Caco-2 (cell line): Measurements from ENCODE around the gene GRIN2A. TPM values are rescaled to one million over a fixed set of nuclear protein-coding genes. Genes with fewer than 3 reads are reported as not detected.

Experiments used
- BruUV-seq: library from RNA; stranded (reverse); fragments of 400-500 nt; replicated peaks from 2 replicates; lab custom pipeline; 2021; lab: Mats Ljungman, UMichigan
- CTCF ChIA-PET: fragments of 300-600 bp; sonication (Branson Sonifier 250); formaldehyde crosslinking; loops from one replicate; lab custom pipeline; 2022; ENCODE audit warnings: antibody characterized with exemption; lab: Charles Lee
- POLR2A ChIA-PET: fragments of 300-600 bp; sonication (Branson Sonifier 250); formaldehyde crosslinking; loops from one replicate; lab custom pipeline; 2022; ENCODE audit warnings: antibody characterized with exemption; lab: Charles Lee
- DNase-seq, 2 experiments: peaks; one replicate each; pipeline versions ENCODE4 v3.0.0 to v3.0.0-alpha.2; 2020 to 2022
- H3K27me3 ChIP-seq: replicated peaks from 2 replicates; pipeline ENCODE4 v1.6.0; 2011; ENCODE audit warnings: low read length; ENCODE audit not compliant: control insufficient read depth, insufficient read depth
- H3K36me3 ChIP-seq: 2 replicates; pipeline ENCODE4 v1.5.1; 2011; ENCODE audit warnings: low read length; ENCODE audit not compliant: control insufficient read depth, insufficient read depth
- H3K4me1 ChIP-seq: fragments of 250-450 bp; sonication (Bioruptor Pico); 2 replicates; pipeline ENCODE4 v1.5.1; 2020; ENCODE audit warnings: mild to moderate bottlenecking
- H3K4me3 ChIP-seq: 2 replicates; pipeline ENCODE4 v1.5.1; 2011; ENCODE audit warnings: low read depth, mild to moderate bottlenecking, control low read depth, low read length
- H3K9me3 ChIP-seq: fragments of 250-450 bp; sonication (Bioruptor Pico); 2 replicates; pipeline ENCODE4 v1.5.1; 2020; ENCODE audit warnings: mild to moderate bottlenecking, moderate library complexity
- H3K27ac Mint-ChIP-seq: one replicate; pipeline ENCODE4 v1.8.0; 2022; ENCODE audit warnings: mixed read lengths; ENCODE audit not compliant: unreplicated experiment
- H3K27me3 Mint-ChIP-seq: one replicate; pipeline ENCODE4 v1.8.0; 2022; ENCODE audit warnings: mixed read lengths; ENCODE audit not compliant: insufficient read depth, unreplicated experiment
- H3K36me3 Mint-ChIP-seq: one replicate; pipeline ENCODE4 v1.8.0; 2022; ENCODE audit warnings: mild to moderate bottlenecking, mixed read lengths; ENCODE audit not compliant: insufficient read depth, unreplicated experiment
- H3K4me1 Mint-ChIP-seq: one replicate; pipeline ENCODE4 v1.8.0; 2022; ENCODE audit warnings: low read depth, mixed read lengths; ENCODE audit not compliant: unreplicated experiment
- H3K4me3 Mint-ChIP-seq: one replicate; pipeline ENCODE4 v1.8.0; 2022; ENCODE audit warnings: mild to moderate bottlenecking, moderate library complexity, mixed read lengths; ENCODE audit not compliant: unreplicated experiment
- H3K9me3 Mint-ChIP-seq: one replicate; pipeline ENCODE4 v1.8.0; 2022; ENCODE audit warnings: mixed read lengths; ENCODE audit not compliant: unreplicated experiment
- intact Hi-C: fragments of 100-400 bp; cut with micrococcal nuclease; formaldehyde crosslinking; loops from one replicate; pipeline ENCODE4 v1.10.0; 2022; ENCODE audit not compliant: unreplicated experiment
- total RNA-seq: library from RNA; stranded (reverse); gene quantifications from 2 replicates; pipeline ENCODE4 v1.2.3, GENCODE V29; 2022
- TF ChIP-seq, protein P1 (sequence below), 2 experiments: fragments of 200-600 bp in 1 of 2; IDR thresholded peaks; 1 replicate in 1 of 2; 2 replicates in 1 of 2; pipeline versions ENCODE4 v1.5.1 to v1.8.0; 2011 to 2022; ENCODE audit warnings: antibody characterized with exemption in 1 of 2, control low read depth in 1 of 2, inconsistent platforms in 1 of 2, low read depth in 1 of 2, low read length in 1 of 2, mild to moderate bottlenecking in 1 of 2, moderate library complexity in 1 of 2; ENCODE audit not compliant: insufficient read depth in 1 of 2, severe bottlenecking in 1 of 2, unreplicated experiment in 1 of 2

GRIN2A gene
- total RNA-seq, 1 experiment from 2014 or later = 0.54 TPM

DNA sequence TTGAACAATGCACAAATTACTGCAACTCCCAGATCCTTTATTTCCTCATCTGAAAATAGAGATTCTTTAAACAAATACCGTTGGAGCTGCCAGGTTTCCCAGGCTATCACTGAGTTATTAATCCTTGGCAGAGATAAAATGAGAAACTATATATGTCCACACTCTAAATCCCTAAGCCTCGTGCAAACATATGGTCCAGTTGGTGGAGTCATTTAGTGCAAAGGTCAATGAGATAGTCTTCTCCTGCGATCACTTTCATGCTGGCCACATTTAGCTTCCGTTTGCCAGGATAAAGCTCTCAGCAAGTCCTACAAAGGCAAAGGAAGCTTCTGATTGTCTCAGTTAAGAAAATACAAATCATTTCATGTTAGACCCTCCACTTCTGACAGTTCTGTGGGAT is 11.0 kb downstream of the GRIN2A start:
- H3K27ac Mint-ChIP-seq = peak overlapping the region; percentile 29
- H3K4me1 Mint-ChIP-seq = peaks cover 16% of the 10 kb centered on the region
- BruUV-seq = no TSS peak
- H3K36me3 Mint-ChIP-seq = no peaks in the 10 kb centered on the region
- peak; percentile 67 to 71 for DNase-seq
- ChIA-PET POLR2A (no interaction called here), CTCF (no interaction called here)
- TF ChIP-seq, protein P1, sequence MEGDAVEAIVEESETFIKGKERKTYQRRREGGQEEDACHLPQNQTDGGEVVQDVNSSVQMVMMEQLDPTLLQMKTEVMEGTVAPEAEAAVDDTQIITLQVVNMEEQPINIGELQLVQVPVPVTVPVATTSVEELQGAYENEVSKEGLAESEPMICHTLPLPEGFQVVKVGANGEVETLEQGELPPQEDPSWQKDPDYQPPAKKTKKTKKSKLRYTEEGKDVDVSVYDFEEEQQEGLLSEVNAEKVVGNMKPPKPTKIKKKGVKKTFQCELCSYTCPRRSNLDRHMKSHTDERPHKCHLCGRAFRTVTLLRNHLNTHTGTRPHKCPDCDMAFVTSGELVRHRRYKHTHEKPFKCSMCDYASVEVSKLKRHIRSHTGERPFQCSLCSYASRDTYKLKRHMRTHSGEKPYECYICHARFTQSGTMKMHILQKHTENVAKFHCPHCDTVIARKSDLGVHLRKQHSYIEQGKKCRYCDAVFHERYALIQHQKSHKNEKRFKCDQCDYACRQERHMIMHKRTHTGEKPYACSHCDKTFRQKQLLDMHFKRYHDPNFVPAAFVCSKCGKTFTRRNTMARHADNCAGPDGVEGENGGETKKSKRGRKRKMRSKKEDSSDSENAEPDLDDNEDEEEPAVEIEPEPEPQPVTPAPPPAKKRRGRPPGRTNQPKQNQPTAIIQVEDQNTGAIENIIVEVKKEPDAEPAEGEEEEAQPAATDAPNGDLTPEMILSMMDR (IDR thresholded peaks at IDR 0.05; ENCODE audit: insufficient read depth in 1 of 2, low read depth in 1 of 2, low read length in 1 of 2, severe bottlenecking in 1 of 2, unreplicated experiment in 1 of 2) = no peak
- peaks cover 20% of the 10 kb centered on the region for H3K4me1 ChIP-seq
- no peaks in the 10 kb centered on the region for H3K36me3 ChIP-seq
- no peak overlapping the region for H3K4me3 ChIP-seq
- no peaks in the 10 kb centered on the region for H3K27me3 ChIP-seq
- H3K9me3 ChIP-seq = peaks cover 3% of the 10 kb centered on the region; the same call in 1 of the 2 replicates
- no peaks in the 10 kb centered on the region for H3K27me3 Mint-ChIP-seq
- intact Hi-C loops = no loop called here
- H3K4me3 Mint-ChIP-seq = no peak overlapping the region
- peaks cover 28% of the 10 kb centered on the region for H3K9me3 Mint-ChIP-seq

DNA sequence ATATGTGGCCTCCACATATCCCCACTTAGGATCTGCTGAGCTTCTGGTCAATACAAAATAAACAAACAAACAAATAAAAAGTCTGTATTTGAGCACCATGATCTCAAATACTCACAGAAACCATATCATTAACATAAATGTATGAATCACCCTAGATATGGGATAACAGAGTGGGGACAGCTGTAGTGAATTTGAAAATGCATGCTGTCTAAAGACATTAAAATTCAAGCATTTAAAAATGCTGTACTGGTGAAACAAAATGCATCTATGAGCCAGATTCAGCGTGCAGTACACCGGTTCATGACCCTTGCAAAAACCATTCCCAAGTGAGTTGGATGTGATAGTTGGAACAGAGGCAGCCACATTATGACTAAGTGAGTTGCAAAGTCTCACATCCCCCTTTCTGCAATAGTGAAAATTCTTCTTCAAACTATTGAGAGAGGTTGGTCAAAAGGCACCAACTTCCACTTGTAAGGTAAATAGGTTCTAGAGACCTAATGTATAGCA is 12.3 kb downstream of the GRIN2A start:
- H3K4me1 ChIP-seq = peaks cover 20% of the 10 kb centered on the region
- no peaks in the 10 kb centered on the region for H3K27me3 ChIP-seq
- H3K4me3 Mint-ChIP-seq = no peak overlapping the region
- H3K27ac Mint-ChIP-seq = no peak overlapping the region
- BruUV-seq = no TSS peak
- H3K9me3 ChIP-seq = peaks cover 3% of the 10 kb centered on the region; the same call in 1 of the 2 replicates
- H3K27me3 Mint-ChIP-seq = no peaks in the 10 kb centered on the region
- TF ChIP-seq, protein P1 (IDR thresholded peaks at IDR 0.05; ENCODE audit: insufficient read depth in 1 of 2, low read depth in 1 of 2, low read length in 1 of 2, severe bottlenecking in 1 of 2, unreplicated experiment in 1 of 2) = no peak
- no peaks in the 10 kb centered on the region for H3K36me3 Mint-ChIP-seq
- peaks cover 28% of the 10 kb centered on the region for H3K9me3 Mint-ChIP-seq
- DNase-seq = no peak
- peaks cover 16% of the 10 kb centered on the region for H3K4me1 Mint-ChIP-seq
- ChIA-PET CTCF (no interaction called here), POLR2A (no interaction called here)
- no peaks in the 10 kb centered on the region for H3K36me3 ChIP-seq
- intact Hi-C loops = no loop called here
- H3K4me3 ChIP-seq = no peak overlapping the region

DNA sequence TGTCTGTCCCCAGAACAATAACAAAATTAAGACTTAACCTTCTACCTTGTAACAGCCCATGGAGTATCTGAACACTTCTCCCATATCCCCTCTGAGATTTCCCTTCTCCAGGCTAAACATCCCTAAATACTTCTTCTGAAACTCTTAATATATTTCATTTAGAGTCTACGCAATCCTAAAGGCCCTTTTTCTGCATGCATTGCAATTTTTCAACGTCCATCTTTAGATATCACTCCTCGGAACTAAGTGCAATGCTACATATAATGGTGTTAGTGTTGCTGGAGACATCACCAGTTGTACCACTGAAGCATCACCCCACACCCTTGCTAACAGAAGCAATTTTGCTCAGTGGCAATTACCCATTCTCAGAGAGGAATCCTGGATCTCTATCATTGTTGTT is 13.2 kb downstream of the GRIN2A start:
- H3K36me3 ChIP-seq = no peaks in the 10 kb centered on the region
- H3K36me3 Mint-ChIP-seq = no peaks in the 10 kb centered on the region
- no peaks in the 10 kb centered on the region for H3K27me3 ChIP-seq
- no peak overlapping the region for H3K4me3 Mint-ChIP-seq
- peaks cover 11% of the 10 kb centered on the region; the same call in 1 of the 2 replicates for H3K9me3 ChIP-seq
- peaks cover 22% of the 10 kb centered on the region for H3K4me1 ChIP-seq
- H3K27ac Mint-ChIP-seq = no peak overlapping the region
- ChIA-PET CTCF (no interaction called here), POLR2A (no interaction called here)
- no TSS peak for BruUV-seq
- no peak overlapping the region for H3K4me3 ChIP-seq
- no peak for DNase-seq
- peaks cover 20% of the 10 kb centered on the region for H3K9me3 Mint-ChIP-seq
- intact Hi-C loops = no loop called here
- H3K4me1 Mint-ChIP-seq = peaks cover 16% of the 10 kb centered on the region
- TF ChIP-seq, protein P1 (IDR thresholded peaks at IDR 0.05; ENCODE audit: insufficient read depth in 1 of 2, low read depth in 1 of 2, low read length in 1 of 2, severe bottlenecking in 1 of 2, unreplicated experiment in 1 of 2) = no peak
- no peaks in the 10 kb centered on the region for H3K27me3 Mint-ChIP-seq
